WERI-Rb-1 (cell line): ENCODE data around the gene ZFYVE28.

Source experiments
- DNase-seq: peaks from one replicate; pipeline ENCODE4 v3.0.0-alpha.2; 2020
- H3K27ac ChIP-seq: fragments of 250-450 bp; sonication (Bioruptor Pico); 2 replicates; pipeline ENCODE4 v1.5.1; 2020; ENCODE audit warnings: mild to moderate bottlenecking, moderate library complexity
- H3K27me3 ChIP-seq: fragments of 250-450 bp; sonication (Bioruptor Pico); 2 replicates; pipeline ENCODE4 v1.5.1; 2021; ENCODE audit warnings: mild to moderate bottlenecking, low read depth, moderate library complexity; ENCODE audit not compliant: insufficient read depth, severe bottlenecking
- H3K36me3 ChIP-seq: fragments of 250-450 bp; sonication (Bioruptor Pico); 2 replicates; pipeline ENCODE4 v1.5.1; 2020; ENCODE audit warnings: mild to moderate bottlenecking, moderate library complexity
- H3K4me3 ChIP-seq: 2 replicates; pipeline ENCODE4 v1.5.1; 2011; ENCODE audit warnings: low read depth, mild to moderate bottlenecking, control low read depth, low read length
- H3K9me3 ChIP-seq: fragments of 250-450 bp; sonication (Bioruptor Pico); 2 replicates; pipeline ENCODE4 v1.5.1; 2021; ENCODE audit warnings: mild to moderate bottlenecking, moderate library complexity; ENCODE audit not compliant: severe bottlenecking
- CTCF ChIP-seq: IDR thresholded peaks from 2 replicates; pipeline ENCODE4 v1.5.1; 2011; ENCODE audit warnings: low read depth, mild to moderate bottlenecking, control low read depth, inconsistent platforms, low read length

Gene ZFYVE28

GRCh38 chr4:2287594-2287915 lies 130.9 kb downstream of the ZFYVE28 start:
- DNase-seq = no peak

GRCh38 chr4:2286904-2287593 lies 131.4 kb downstream of the ZFYVE28 start:
- H3K36me3 ChIP-seq = no peaks in the 10 kb centered on the region
- peak; percentile 1; the same call in 1 of the 2 replicates for TF ChIP-seq CTCF
- no peaks in the 10 kb centered on the region for H3K9me3 ChIP-seq
- no peak overlapping the region for H3K27ac ChIP-seq
- H3K27me3 ChIP-seq = no peaks in the 10 kb centered on the region
- H3K4me3 ChIP-seq = no peak overlapping the region
- peak; percentile 88 for DNase-seq

More at GRCh38 chr4:2287594-2287915, 130.9 kb downstream of the ZFYVE28 start:
- Histone ChIP-seq H3K36me3 (no peaks in the 10 kb centered on the region), H3K27me3 (no peaks in the 10 kb centered on the region), H3K4me3 (no peak overlapping the region), H3K27ac (no peak overlapping the region), H3K9me3 (no peaks in the 10 kb centered on the region)
- no peak for TF ChIP-seq CTCF

GRCh38 chr4:2285613-2286381 lies 132.6 kb downstream of the ZFYVE28 start:
- no peak for DNase-seq
- no peaks in the 10 kb centered on the region for H3K27me3 ChIP-seq
- no peaks in the 10 kb centered on the region for H3K36me3 ChIP-seq
- TF ChIP-seq CTCF = no peak
- H3K9me3 ChIP-seq = no peaks in the 10 kb centered on the region
- no peak overlapping the region for H3K27ac ChIP-seq
- no peak overlapping the region for H3K4me3 ChIP-seq

- Histone ChIP-seq H3K4me3 (no peak overlapping the region), H3K9me3 (no peaks in the 10 kb centered on the region), H3K27me3 (no peaks in the 10 kb centered on the region), H3K36me3 (no peaks in the 10 kb centered on the region), H3K27ac (no peak overlapping the region)
- TF ChIP-seq CTCF = no peak
- no peak for DNase-seq
Measured at GRCh38 chr4:2284934-2285612, 133.4 kb downstream of the ZFYVE28 start.

GRCh38 chr4:2284161-2284933 lies 134.1 kb downstream of the ZFYVE28 start:
- H3K9me3 ChIP-seq = no peaks in the 10 kb centered on the region
- no peak for TF ChIP-seq CTCF
- no peak overlapping the region for H3K4me3 ChIP-seq
- no peak for DNase-seq
- no peaks in the 10 kb centered on the region for H3K27me3 ChIP-seq
- no peak overlapping the region for H3K27ac ChIP-seq
- no peaks in the 10 kb centered on the region for H3K36me3 ChIP-seq
